Esophagus squamous epithelium (tissue), 5 donors: Measurements from ENCODE around the gene ST6GALNAC1. TPM values are rescaled to one million over a fixed set of nuclear protein-coding genes. Genes with fewer than 3 reads are reported as not detected.
A peak's percentile ranks its signal among the peaks of the same experiment; 100 is the strongest.

Experiments
- DNase-seq: peaks from one replicate; lab custom pipeline; 2025; lab: John Stamatoyannopoulos, UW
- H3K27ac ChIP-seq, 4 donors: fragments of 200-600 bp; sonication (generic); one replicate each; pipeline ENCODE4 v1.5.1; 2016 to 2019; ENCODE audit warnings: mild to moderate bottlenecking in 1 of 4
- H3K27me3 ChIP-seq, 4 donors: fragments of 200-600 bp; sonication (generic); 1 replicate in 3 of 4; 2 replicates in 1 of 4; pipeline versions ENCODE4 v1.5.1 to v1.6.0; 2017 to 2021; ENCODE audit warnings: antibody characterized with exemption in 1 of 4
- H3K36me3 ChIP-seq, 3 donors: fragments of 200-600 bp; sonication (generic); one replicate each; pipeline ENCODE4 v1.5.1; 2016 to 2019
- H3K4me1 ChIP-seq, 3 donors: fragments of 200-600 bp; sonication (generic); one replicate each; pipeline ENCODE4 v1.5.1; 2017 to 2019
- H3K4me3 ChIP-seq, 4 donors: fragments of 200-600 bp; sonication (generic); 1 replicate in 3 of 4; 2 replicates in 1 of 4; pipeline ENCODE4 v1.5.1; 2016 to 2019; ENCODE audit warnings: mild to moderate bottlenecking in 2 of 4, moderate library complexity in 1 of 4
- H3K9me3 ChIP-seq, 3 donors: fragments of 200-600 bp; sonication (generic); one replicate each; pipeline ENCODE4 v1.5.1; 2016 to 2019
- CTCF ChIP-seq, 6 experiments: fragments of 450-650 bp in 4 of 6; fragments of 200-600 bp in 2 of 6; sonication (generic) in 2 of 6; IDR thresholded peaks; one replicate each; pipeline ENCODE4 v1.5.1; 2016 to 2019; ENCODE audit warnings: antibody characterized with exemption in 6 of 6, mild to moderate bottlenecking in 4 of 6, moderate library complexity in 4 of 6
- POLR2A ChIP-seq, 4 donors: fragments of 450-650 bp; IDR thresholded peaks; one replicate each; pipeline ENCODE4 v1.6.1; 2017; ENCODE audit warnings: antibody characterized with exemption in 4 of 4, mild to moderate bottlenecking in 4 of 4, moderate library complexity in 3 of 4
- WGBS, 2 donors: methylation state at CpG; one replicate each; pipeline ENCODE4 v1.1.5; 2018; 5-methylcytosine and 5-hydroxymethylcytosine counted together
- intact Hi-C: fragments of 100-400 bp; cut with DNase I; formaldehyde crosslinking; loops from one replicate; pipeline ENCODE4 v1.15.0; 2022
- total RNA-seq, 4 donors: library from RNA; depleted of rRNA; stranded (reverse); fragments of >200 nt; gene quantifications; one replicate each; pipeline ENCODE4 v1.1.0, GENCODE V29; 2016
- donor health status: DM: yes; HTN: yes; CAD: no.

ST6GALNAC1 gene
- total RNA-seq, 4 donors from 2014 or later: 10.6 to 63.3 (median 32.7) TPM

DNA sequence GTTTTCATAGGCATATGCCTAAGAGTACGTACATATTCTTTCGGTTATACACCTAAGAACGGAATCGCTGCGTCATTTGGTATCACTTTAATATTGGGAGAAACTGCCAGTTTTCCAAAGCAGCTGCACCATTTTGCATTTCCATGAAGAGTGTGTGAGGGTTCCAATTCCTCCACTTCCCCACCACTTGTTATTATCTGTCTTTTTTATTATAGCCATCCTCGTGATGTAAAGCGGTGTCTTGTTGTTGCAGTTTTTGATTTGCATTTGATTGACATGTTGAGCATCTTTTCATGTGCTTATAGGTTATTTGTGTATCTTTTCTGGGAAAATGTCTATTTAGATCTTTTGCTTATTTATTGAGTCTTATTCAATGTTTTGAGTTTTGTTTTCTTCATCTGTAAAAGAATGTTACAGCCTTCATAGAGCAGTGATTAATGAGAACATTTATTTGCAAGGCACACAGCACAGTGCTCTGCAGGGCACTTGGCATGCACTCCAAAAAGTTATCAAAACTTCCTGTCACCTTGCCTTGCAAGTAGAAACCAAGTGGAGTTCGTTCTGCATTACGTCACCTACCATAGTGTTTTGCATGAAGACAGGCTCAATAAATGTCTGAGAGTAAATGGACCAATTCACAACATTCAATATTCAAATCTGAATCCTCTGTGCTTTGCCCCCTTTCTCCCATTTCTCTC is 26.6 kb upstream of the ST6GALNAC1 start:
- DNase-seq: no peak
- Histone ChIP-seq H3K27ac (peak overlapping the region; percentile 95 to 98 (median 96)), H3K9me3 (no peaks in the 10 kb centered on the region), H3K36me3 (no peaks in the 10 kb centered on the region), H3K27me3 (no peaks in the 10 kb centered on the region), H3K4me1 (peaks cover 7 to 67% (median 36%) of the 10 kb centered on the region in 3 donors), H3K4me3 (no peak overlapping the region)
- intact Hi-C loops: no loop called here
- 74% methylated on average over 9 of the region's 9 CpGs for WGBS, 2 donors
- no peak for TF ChIP-seq CTCF (IDR thresholded peaks at IDR 0.05)
- no peak for TF ChIP-seq POLR2A (IDR thresholded peaks at IDR 0.05)

DNA sequence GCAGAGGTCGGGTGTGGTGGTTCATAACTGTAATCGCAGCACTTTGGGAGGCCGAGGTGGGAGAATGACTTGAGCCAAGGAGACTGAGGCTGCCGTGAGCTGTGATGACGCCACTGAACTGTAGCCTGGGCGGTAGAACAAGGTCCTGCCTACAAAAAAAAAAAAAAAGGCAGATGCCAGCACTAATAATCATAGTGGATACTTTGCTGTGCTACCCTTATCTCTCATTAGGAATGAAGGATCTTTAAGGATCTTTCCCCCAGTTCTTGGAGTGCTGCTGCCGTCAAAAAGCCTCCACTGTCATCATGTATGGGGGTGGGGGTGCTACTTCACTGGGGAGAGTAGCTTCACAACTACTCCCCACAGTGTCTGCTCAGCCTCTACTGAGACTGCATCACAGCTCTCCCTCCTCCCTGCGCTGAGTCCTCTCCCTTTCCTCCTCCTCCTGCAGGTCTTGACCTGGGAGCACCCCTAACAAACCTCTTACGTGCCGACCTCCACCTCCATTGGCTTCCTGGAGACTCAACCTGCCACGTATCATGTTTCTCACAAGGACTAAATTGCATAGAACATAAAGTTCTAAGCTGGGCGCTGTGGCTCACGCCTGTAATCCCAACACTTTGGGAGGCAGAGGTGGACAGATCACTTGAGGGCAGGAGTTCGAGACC is 24.4 kb upstream of the ST6GALNAC1 start:
- H3K9me3 ChIP-seq: no peaks in the 10 kb centered on the region
- intact Hi-C loops: no loop called here
- TF ChIP-seq POLR2A (IDR thresholded peaks at IDR 0.05) (no peak), CTCF (IDR thresholded peaks at IDR 0.05) (no peak)
- no peaks in the 10 kb centered on the region for H3K36me3 ChIP-seq
- no peak overlapping the region for H3K4me3 ChIP-seq
- DNase-seq: no peak
- peaks cover 7 to 65% (median 36%) of the 10 kb centered on the region in 3 donors for H3K4me1 ChIP-seq
- peak overlapping the region; percentile 44 to 79 (median 62) for H3K27ac ChIP-seq
- 52 to 62% methylated on average over 13 to 14 of the region's 14 CpGs for WGBS, 2 donors
- no peaks in the 10 kb centered on the region for H3K27me3 ChIP-seq

DNA sequence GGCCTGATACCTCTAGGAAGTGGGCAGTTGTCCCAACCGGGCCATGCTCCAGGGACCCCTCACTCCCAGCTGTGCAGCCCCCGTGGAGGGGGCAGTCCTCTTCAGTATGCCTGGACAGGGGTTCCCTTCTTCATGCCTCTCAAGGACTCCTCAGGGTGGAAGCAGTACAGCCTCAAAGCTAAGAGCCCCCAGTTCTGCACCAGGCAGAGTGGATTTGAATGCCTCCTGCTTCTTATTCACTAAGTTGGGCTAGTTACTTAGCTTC is 23.9 kb upstream of the ST6GALNAC1 start:
- no peak overlapping the region for H3K4me3 ChIP-seq
- H3K36me3 ChIP-seq: no peaks in the 10 kb centered on the region
- DNase-seq: no peak
- WGBS, 2 donors: 62% methylated on average over 2 of the region's 2 CpGs; no CpG with 5 or more reads in 1 of the 2 donors
- intact Hi-C loops: no loop called here
- H3K9me3 ChIP-seq: no peaks in the 10 kb centered on the region
- no peaks in the 10 kb centered on the region for H3K27me3 ChIP-seq
- peaks cover 6 to 60% (median 32%) of the 10 kb centered on the region in 3 donors for H3K4me1 ChIP-seq
- TF ChIP-seq POLR2A (IDR thresholded peaks at IDR 0.05) (no peak), CTCF (IDR thresholded peaks at IDR 0.05) (no peak)
- H3K27ac ChIP-seq: peak overlapping the region; percentile 44 to 79 (median 66)

- H3K4me1 ChIP-seq: peaks cover 17 to 39% (median 17%) of the 10 kb centered on the region in 3 donors
- no peaks in the 10 kb centered on the region for H3K27me3 ChIP-seq
- no peak for DNase-seq
- no peaks in the 10 kb centered on the region for H3K9me3 ChIP-seq
- intact Hi-C loops: no loop called here
- WGBS, 2 donors: 24 to 49% methylated on average over 3 of the region's 3 CpGs
- H3K36me3 ChIP-seq: no peaks in the 10 kb centered on the region
- H3K4me3 ChIP-seq: no peak overlapping the region
- TF ChIP-seq CTCF (IDR thresholded peaks at IDR 0.05) (no peak), POLR2A (IDR thresholded peaks at IDR 0.05) (no peak)
- peak overlapping the region; percentile 15 to 80 (median 56) for H3K27ac ChIP-seq
Observed at GRCh38 chr17:76660656-76661042, 17.1 kb upstream of the ST6GALNAC1 start.

GRCh38 chr17:76659928-76660655 is 16.5 kb upstream of the ST6GALNAC1 start:
- 29 to 30% methylated on average over 13 of the region's 13 CpGs for WGBS, 2 donors
- DNase-seq: no peak
- TF ChIP-seq CTCF (IDR thresholded peaks at IDR 0.05) (peak in 1 of 6 experiments; percentile 16), POLR2A (IDR thresholded peaks at IDR 0.05) (no peak)
- intact Hi-C loops: no loop called here
- H3K9me3 ChIP-seq: no peaks in the 10 kb centered on the region
- no peaks in the 10 kb centered on the region for H3K27me3 ChIP-seq
- H3K4me1 ChIP-seq: peaks cover 17 to 39% (median 17%) of the 10 kb centered on the region in 3 donors
- no peaks in the 10 kb centered on the region for H3K36me3 ChIP-seq
- H3K27ac ChIP-seq: peak overlapping the region; percentile 15 to 80 (median 56)
- H3K4me3 ChIP-seq: no peak overlapping the region
